ENCODE measurements around the gene LRRC8C. TPM values are rescaled to one million over a fixed set of nuclear protein-coding genes. Genes with fewer than 3 reads are reported as not detected.

The LRRC8C gene
- total and polyA plus RNA-seq, 2 experiments from 2014 or later: 0.89 to 3.9 TPM

- TF ChIP-seq, protein P1, sequence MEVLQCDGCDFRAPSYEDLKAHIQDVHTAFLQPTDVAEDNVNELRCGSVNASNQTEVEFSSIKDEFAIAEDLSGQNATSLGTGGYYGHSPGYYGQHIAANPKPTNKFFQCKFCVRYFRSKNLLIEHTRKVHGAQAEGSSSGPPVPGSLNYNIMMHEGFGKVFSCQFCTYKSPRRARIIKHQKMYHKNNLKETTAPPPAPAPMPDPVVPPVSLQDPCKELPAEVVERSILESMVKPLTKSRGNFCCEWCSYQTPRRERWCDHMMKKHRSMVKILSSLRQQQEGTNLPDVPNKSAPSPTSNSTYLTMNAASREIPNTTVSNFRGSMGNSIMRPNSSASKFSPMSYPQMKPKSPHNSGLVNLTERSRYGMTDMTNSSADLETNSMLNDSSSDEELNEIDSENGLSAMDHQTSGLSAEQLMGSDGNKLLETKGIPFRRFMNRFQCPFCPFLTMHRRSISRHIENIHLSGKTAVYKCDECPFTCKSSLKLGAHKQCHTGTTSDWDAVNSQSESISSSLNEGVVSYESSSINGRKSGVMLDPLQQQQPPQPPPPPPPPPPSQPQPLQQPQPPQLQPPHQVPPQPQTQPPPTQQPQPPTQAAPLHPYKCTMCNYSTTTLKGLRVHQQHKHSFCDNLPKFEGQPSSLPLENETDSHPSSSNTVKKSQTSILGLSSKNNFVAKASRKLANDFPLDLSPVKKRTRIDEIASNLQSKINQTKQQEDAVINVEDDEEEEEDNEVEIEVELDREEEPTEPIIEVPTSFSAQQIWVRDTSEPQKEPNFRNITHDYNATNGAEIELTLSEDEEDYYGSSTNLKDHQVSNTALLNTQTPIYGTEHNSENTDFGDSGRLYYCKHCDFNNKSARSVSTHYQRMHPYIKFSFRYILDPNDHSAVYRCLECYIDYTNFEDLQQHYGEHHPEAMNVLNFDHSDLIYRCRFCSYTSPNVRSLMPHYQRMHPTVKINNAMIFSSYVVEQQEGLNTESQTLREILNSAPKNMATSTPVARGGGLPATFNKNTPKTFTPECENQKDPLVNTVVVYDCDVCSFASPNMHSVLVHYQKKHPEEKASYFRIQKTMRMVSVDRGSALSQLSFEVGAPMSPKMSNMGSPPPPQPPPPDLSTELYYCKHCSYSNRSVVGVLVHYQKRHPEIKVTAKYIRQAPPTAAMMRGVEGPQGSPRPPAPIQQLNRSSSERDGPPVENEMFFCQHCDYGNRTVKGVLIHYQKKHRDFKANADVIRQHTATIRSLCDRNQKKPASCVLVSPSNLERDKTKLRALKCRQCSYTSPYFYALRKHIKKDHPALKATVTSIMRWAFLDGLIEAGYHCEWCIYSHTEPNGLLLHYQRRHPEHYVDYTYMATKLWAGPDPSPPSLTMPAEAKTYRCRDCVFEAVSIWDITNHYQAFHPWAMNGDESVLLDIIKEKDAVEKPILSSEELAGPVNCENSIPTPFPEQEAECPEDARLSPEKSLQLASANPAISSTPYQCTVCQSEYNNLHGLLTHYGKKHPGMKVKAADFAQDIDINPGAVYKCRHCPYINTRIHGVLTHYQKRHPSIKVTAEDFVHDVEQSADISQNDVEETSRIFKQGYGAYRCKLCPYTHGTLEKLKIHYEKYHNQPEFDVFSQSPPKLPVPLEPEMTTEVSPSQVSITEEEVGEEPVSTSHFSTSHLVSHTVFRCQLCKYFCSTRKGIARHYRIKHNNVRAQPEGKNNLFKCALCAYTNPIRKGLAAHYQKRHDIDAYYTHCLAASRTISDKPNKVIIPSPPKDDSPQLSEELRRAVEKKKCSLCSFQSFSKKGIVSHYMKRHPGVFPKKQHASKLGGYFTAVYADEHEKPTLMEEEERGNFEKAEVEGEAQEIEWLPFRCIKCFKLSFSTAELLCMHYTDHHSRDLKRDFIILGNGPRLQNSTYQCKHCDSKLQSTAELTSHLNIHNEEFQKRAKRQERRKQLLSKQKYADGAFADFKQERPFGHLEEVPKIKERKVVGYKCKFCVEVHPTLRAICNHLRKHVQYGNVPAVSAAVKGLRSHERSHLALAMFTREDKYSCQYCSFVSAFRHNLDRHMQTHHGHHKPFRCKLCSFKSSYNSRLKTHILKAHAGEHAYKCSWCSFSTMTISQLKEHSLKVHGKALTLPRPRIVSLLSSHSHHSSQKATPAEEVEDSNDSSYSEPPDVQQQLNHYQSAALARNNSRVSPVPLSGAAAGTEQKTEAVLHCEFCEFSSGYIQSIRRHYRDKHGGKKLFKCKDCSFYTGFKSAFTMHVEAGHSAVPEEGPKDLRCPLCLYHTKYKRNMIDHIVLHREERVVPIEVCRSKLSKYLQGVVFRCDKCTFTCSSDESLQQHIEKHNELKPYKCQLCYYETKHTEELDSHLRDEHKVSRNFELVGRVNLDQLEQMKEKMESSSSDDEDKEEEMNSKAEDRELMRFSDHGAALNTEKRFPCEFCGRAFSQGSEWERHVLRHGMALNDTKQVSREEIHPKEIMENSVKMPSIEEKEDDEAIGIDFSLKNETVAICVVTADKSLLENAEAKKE (CRISPR knock-in tag; IDR thresholded peaks at IDR 0.05): no peak
- TF ChIP-seq EZH2phosphoT487 (IDR thresholded peaks at IDR 0.05; ENCODE audit: unreplicated experiment): no peak
- TF ChIP-seq ZNF114 (CRISPR knock-in tag; IDR thresholded peaks at IDR 0.05): no peak
- TF ChIP-seq NANOG (IDR thresholded peaks at IDR 0.05; ENCODE audit: borderline replicate concordance): no peak
Observed at GRCh38 chr1:89721351-89721750, 88.4 kb downstream of the LRRC8C start (continued).

- H3F3A ChIP-seq (replicated peaks; ENCODE audit: low read depth): no peaks in the 10 kb centered on the region
- H3K4me3 Mint-ChIP-seq: no peak overlapping the region
- no peaks in the 10 kb centered on the region for H3K27me3 ChIP-seq (ENCODE audit: insufficient read depth)
- H3K36me3 ChIP-seq (ENCODE audit: insufficient read depth): no peaks in the 10 kb centered on the region
- DNase-seq (ENCODE audit: low spot score) (no peak), ATAC-seq (no peak)
- H3K4me3 ChIP-seq: no peak overlapping the region
- no peaks in the 10 kb centered on the region for H3K9me3 Mint-ChIP-seq
- no peak overlapping the region for H3K4me2 ChIP-seq
- no peaks in the 10 kb centered on the region for H3K36me3 Mint-ChIP-seq (ENCODE audit: low read depth)
- TF ChIP-seq ZNF114 (CRISPR knock-in tag; IDR thresholded peaks at IDR 0.05): no peak
- TF ChIP-seq EZH2phosphoT487 (IDR thresholded peaks at IDR 0.05; ENCODE audit: unreplicated experiment): no peak
- TF ChIP-seq REST (IDR thresholded peaks at IDR 0.05; ENCODE audit: unreplicated experiment): no peak
- no peak for TF ChIP-seq POLR2AphosphoS5 (IDR thresholded peaks at IDR 0.05; ENCODE audit: low read depth)
- TF ChIP-seq NANOG (IDR thresholded peaks at IDR 0.05; ENCODE audit: borderline replicate concordance): no peak
- no peak for TF ChIP-seq EZH2 (IDR thresholded peaks at IDR 0.05; ENCODE audit: low read depth, unreplicated experiment)
- no peak for TF ChIP-seq ZNF331 (CRISPR knock-in tag; IDR thresholded peaks at IDR 0.05; ENCODE audit: low read depth)
- no peak for TF ChIP-seq JUNB (IDR thresholded peaks at IDR 0.05; ENCODE audit: unreplicated experiment)
- no peak overlapping the region for H3K27ac ChIP-seq (ENCODE audit: low read depth)
- H3K9me2 ChIP-seq (ENCODE audit: insufficient read depth): no peaks in the 10 kb centered on the region
- H3K27me3 Mint-ChIP-seq (ENCODE audit: insufficient read depth, low read depth, poor library complexity): peaks cover 3% of the 10 kb centered on the region
- no peak overlapping the region for H2AFZ ChIP-seq
- no peaks in the 10 kb centered on the region for H4K20me1 ChIP-seq (replicated peaks; ENCODE audit: insufficient read depth)
- H3K79me2 ChIP-seq (replicated peaks; ENCODE audit: insufficient read depth): no peaks in the 10 kb centered on the region
- no peak overlapping the region for H3K27ac Mint-ChIP-seq
- H3K4me1 Mint-ChIP-seq: peaks cover 3% of the 10 kb centered on the region; the same call in 2 of the 3 replicates
- H3K4me1 ChIP-seq (ENCODE audit: insufficient read depth): no peaks in the 10 kb centered on the region
Observed at GRCh38 chr1:89723144-89723543, 90.2 kb downstream of the LRRC8C start.

Measured in GM23338 (cell line).